WTC11 (cell line): ENCODE measurements around the gene SPOCK1.

Experiments used
- CBFB ChIP-seq: sonication (generic); formaldehyde crosslinking; IDR thresholded peaks from 2 replicates; pipeline ENCODE4 v1.8.1; 2022; ENCODE audit warnings: mild to moderate bottlenecking, low read depth, missing genetic modification reagents
- CREB1 ChIP-seq: sonication (generic); formaldehyde crosslinking; IDR thresholded peaks from 2 replicates; pipeline ENCODE4 v1.8.0; 2023; ENCODE audit warnings: mild to moderate bottlenecking, missing genetic modification reagents
- CTCF ChIP-seq: fragments of 200-600 bp; IDR thresholded peaks from 2 replicates; pipeline ENCODE4 v1.8.0; 2022; ENCODE audit warnings: antibody characterized with exemption
- EMX1 ChIP-seq: fragments of 250-450 bp; sonication (Bioruptor Pico); IDR thresholded peaks from 2 replicates; pipeline ENCODE4 v1.8.0; 2021; ENCODE audit warnings: mild to moderate bottlenecking
- MAX ChIP-seq: sonication (generic); formaldehyde crosslinking; IDR thresholded peaks from 2 replicates; pipeline ENCODE4 v1.8.0; 2022; ENCODE audit warnings: mild to moderate bottlenecking, missing genetic modification reagents
- MYBL2 ChIP-seq: sonication (generic); formaldehyde crosslinking; IDR thresholded peaks from 2 replicates; pipeline ENCODE4 v1.8.1; 2023; ENCODE audit warnings: mild to moderate bottlenecking, moderate library complexity, missing genetic modification reagents
- NR2C2 ChIP-seq: sonication (generic); formaldehyde crosslinking; IDR thresholded peaks from 2 replicates; pipeline ENCODE4 v1.8.0; 2022; ENCODE audit warnings: mild to moderate bottlenecking, missing genetic modification reagents
- SP1 ChIP-seq: sonication (generic); formaldehyde crosslinking; conservative IDR thresholded peaks from 2 replicates; pipeline ENCODE4 v1.8.1; 2022; ENCODE audit warnings: missing genetic modification reagents

GRCh38 chr5:137101544-137101943 is 397.6 kb downstream of the SPOCK1 start:
- no peak for TF ChIP-seq CTCF
- no peak for TF ChIP-seq MAX (CRISPR knock-in tag)
- TF ChIP-seq SP1 (CRISPR knock-in tag): no peak
- TF ChIP-seq CREB1 (CRISPR knock-in tag): no peak
- TF ChIP-seq NR2C2 (CRISPR knock-in tag): no peak
- no peak for TF ChIP-seq MYBL2 (CRISPR knock-in tag)
- TF ChIP-seq EMX1: no peak
- TF ChIP-seq CBFB (CRISPR knock-in tag): no peak
